ENCODE measurements around the gene ALDOB. TPM values are rescaled to one million over a fixed set of nuclear protein-coding genes. Genes with fewer than 3 reads are reported as not detected.

Gene ALDOB
- polyA plus RNA-seq, 2 of the 4 experiments (the other 2 are of a cell fraction): not detected

DNA sequence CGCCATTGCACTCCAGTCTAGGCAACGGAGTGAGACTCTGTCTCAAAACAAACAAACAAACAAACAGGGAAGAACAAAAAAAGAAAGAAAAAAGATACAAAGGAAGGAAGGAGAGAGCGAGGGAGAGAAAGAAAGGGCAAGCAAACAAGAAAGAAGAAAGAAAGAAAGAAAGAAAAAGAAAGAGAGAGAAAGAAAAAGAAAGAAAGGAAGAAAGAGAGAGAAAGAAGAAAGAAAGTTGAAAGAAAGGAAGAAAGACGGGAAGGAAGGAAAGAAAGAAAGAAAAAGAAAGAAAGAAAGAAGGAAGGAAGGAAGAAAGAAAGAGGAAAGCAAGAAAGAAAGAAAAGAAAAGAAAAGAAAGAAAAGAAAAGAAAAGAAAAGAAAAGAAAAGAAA is 13.1 kb upstream of the ALDOB start:
- H3K27ac ChIP-seq: peak overlapping the region; percentile 85 to 92
- H3K4me2 ChIP-seq: peak overlapping the region; percentile 71
- no peak for ATAC-seq
- H3K4me3 ChIP-seq: peak overlapping the region; percentile 49
- POLR2A ChIA-PET: interaction anchor here (1.0 kb wide), 3 partner anchors 38 to 133 kb away, joined by 3 read pairs; partner anchors contain the start of gene ZNF189
- DNase-seq (ENCODE audit: low read depth in 1 of 2, low spot score in 1 of 2): no peak
- WGBS (ENCODE audit: missing lambda C conversion rate): 17% methylated on average over 4 of the region's 4 CpGs
- 0 out of 3 replicates have a peak, but pooled peaks cover 4% of the 10 kb centered on the region for H3K4me1 ChIP-seq
- no peak for FAIRE-seq
- TF ChIP-seq, protein P1, sequence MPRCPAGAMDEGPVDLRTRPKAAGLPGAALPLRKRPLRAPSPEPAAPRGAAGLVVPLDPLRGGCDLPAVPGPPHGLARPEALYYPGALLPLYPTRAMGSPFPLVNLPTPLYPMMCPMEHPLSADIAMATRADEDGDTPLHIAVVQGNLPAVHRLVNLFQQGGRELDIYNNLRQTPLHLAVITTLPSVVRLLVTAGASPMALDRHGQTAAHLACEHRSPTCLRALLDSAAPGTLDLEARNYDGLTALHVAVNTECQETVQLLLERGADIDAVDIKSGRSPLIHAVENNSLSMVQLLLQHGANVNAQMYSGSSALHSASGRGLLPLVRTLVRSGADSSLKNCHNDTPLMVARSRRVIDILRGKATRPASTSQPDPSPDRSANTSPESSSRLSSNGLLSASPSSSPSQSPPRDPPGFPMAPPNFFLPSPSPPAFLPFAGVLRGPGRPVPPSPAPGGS (IDR thresholded peaks at IDR 0.05): no peak
- TF ChIP-seq, protein P2, sequence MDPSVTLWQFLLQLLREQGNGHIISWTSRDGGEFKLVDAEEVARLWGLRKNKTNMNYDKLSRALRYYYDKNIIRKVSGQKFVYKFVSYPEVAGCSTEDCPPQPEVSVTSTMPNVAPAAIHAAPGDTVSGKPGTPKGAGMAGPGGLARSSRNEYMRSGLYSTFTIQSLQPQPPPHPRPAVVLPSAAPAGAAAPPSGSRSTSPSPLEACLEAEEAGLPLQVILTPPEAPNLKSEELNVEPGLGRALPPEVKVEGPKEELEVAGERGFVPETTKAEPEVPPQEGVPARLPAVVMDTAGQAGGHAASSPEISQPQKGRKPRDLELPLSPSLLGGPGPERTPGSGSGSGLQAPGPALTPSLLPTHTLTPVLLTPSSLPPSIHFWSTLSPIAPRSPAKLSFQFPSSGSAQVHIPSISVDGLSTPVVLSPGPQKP (IDR thresholded peaks at IDR 0.05; ENCODE audit: low read depth, low read length): no peak
- TF ChIP-seq, protein P3, sequence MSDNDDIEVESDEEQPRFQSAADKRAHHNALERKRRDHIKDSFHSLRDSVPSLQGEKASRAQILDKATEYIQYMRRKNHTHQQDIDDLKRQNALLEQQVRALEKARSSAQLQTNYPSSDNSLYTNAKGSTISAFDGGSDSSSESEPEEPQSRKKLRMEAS (IDR thresholded peaks at IDR 0.05): no peak
- TF ChIP-seq BHLHE40 (IDR thresholded peaks at IDR 0.05; ENCODE audit: low read depth, low read length): no peak
- no peak for TF ChIP-seq HOXB13 (CRISPR knock-in tag; IDR thresholded peaks at IDR 0.05; ENCODE audit: low read depth)
- no peak for TF ChIP-seq RNF2 (IDR thresholded peaks at IDR 0.05; ENCODE audit: borderline replicate concordance, low read depth)
- TF ChIP-seq HMGXB4 (CRISPR knock-in tag; IDR thresholded peaks at IDR 0.05; ENCODE audit: borderline replicate concordance): no peak
- TF ChIP-seq, protein P4, sequence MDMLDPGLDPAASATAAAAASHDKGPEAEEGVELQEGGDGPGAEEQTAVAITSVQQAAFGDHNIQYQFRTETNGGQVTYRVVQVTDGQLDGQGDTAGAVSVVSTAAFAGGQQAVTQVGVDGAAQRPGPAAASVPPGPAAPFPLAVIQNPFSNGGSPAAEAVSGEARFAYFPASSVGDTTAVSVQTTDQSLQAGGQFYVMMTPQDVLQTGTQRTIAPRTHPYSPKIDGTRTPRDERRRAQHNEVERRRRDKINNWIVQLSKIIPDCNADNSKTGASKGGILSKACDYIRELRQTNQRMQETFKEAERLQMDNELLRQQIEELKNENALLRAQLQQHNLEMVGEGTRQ (IDR thresholded peaks at IDR 0.05): no peak
- no peak for TF ChIP-seq PHF8 (IDR thresholded peaks at IDR 0.05; ENCODE audit: borderline replicate concordance, low read depth)
- no peak for TF ChIP-seq ZNF302 (CRISPR knock-in tag; IDR thresholded peaks at IDR 0.05)
- no peak for TF ChIP-seq REST (IDR thresholded peaks at IDR 0.05)
- no peak for TF ChIP-seq POLR2A (IDR thresholded peaks at IDR 0.05; ENCODE audit: low read length)
- CTCF ChIA-PET: interaction anchor here (0.6 to 5.9 kb wide), 45 partner anchors 10 to 992 kb away, joined by 3 to 81 read pairs (median 4); partner anchors contain the start of genes ALDOB and RNF20
- peaks cover 13% of the 10 kb centered on the region; the same call in 2 of the 3 replicates for H3K9me3 ChIP-seq

DNA sequence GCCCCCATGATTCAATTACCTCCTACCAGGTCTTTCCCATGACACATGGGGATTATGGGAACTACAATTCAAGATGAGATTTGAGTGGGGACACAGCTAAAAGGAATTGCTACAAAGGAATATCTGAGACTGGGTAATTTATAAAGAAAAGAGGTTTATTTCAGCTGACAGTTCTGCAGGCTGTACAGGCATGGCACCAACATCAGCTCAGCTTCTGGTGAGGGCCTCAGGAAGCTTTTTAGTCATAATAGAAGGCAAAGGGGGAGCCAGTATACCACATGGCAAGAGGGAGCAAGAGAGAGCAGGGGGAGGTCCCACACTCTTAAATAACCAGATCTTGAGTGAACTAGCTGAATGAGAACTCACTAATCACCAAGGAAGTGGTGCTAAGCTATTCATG is 11.2 kb upstream of the ALDOB start:
- Histone ChIP-seq H3K4me1 (0 out of 3 replicates have a peak, but pooled peaks cover 4% of the 10 kb centered on the region), H3K4me2 (no peak overlapping the region), H3K27ac (no peak overlapping the region), H3K9me3 (peaks cover 7% of the 10 kb centered on the region; the same call in 1 of the 3 replicates), H3K4me3 (no peak overlapping the region)
- FAIRE-seq (no peak), DNase-seq (ENCODE audit: low read depth in 1 of 2, low spot score in 1 of 2) (no peak), ATAC-seq (no peak)
- POLR2A ChIA-PET: no interaction called here
- CTCF ChIA-PET: interaction anchor here (1.0 to 1.7 kb wide), 3 partner anchors 24 to 135 kb away, joined by 3 to 14 read pairs (median 3); no protein-coding TSS in a partner anchor
- TF ChIP-seq JUN (IDR thresholded peaks at IDR 0.05): no peak
- no peak for TF ChIP-seq POLR2AphosphoS2 (conservative IDR thresholded peaks at IDR 0.05; ENCODE audit: low read length)
- TF ChIP-seq MYC (IDR thresholded peaks at IDR 0.05; ENCODE audit: borderline replicate concordance, low read length): no peak
- TF ChIP-seq JUNB (IDR thresholded peaks at IDR 0.05): no peak
- no peak for TF ChIP-seq HEYL (CRISPR knock-in tag; IDR thresholded peaks at IDR 0.05)
- TF ChIP-seq FOSL2 (IDR thresholded peaks at IDR 0.05): no peak
- TF ChIP-seq FOSL2 (CRISPR knock-in tag; IDR thresholded peaks at IDR 0.05): no peak
- no peak for TF ChIP-seq HOXB5 (CRISPR knock-in tag; IDR thresholded peaks at IDR 0.05)
- no peak for TF ChIP-seq RAD21 (conservative IDR thresholded peaks at IDR 0.05 in 1 of 2, IDR thresholded peaks at IDR 0.05 in 1 of 2)
- TF ChIP-seq, protein P5, sequence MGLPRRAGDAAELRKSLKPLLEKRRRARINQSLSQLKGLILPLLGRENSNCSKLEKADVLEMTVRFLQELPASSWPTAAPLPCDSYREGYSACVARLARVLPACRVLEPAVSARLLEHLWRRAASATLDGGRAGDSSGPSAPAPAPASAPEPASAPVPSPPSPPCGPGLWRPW (IDR thresholded peaks at IDR 0.05): no peak
- TF ChIP-seq, protein P2 (IDR thresholded peaks at IDR 0.05; ENCODE audit: low read depth, low read length): no peak
- TF ChIP-seq CHD2 (IDR thresholded peaks at IDR 0.05; ENCODE audit: low read length, partially characterized antibody): no peak
- TF ChIP-seq CEBPB (IDR thresholded peaks at IDR 0.05): no peak
- no peak for TF ChIP-seq KDM1A (IDR thresholded peaks at IDR 0.05; ENCODE audit: low read depth)
- TF ChIP-seq, protein P3 (IDR thresholded peaks at IDR 0.05): no peak
- no peak for TF ChIP-seq ZC3H11A (IDR thresholded peaks at IDR 0.05)

Measured in A549 (cell line).